ENCODE results near the gene SLFN14.

SLFN14 gene

DNA sequence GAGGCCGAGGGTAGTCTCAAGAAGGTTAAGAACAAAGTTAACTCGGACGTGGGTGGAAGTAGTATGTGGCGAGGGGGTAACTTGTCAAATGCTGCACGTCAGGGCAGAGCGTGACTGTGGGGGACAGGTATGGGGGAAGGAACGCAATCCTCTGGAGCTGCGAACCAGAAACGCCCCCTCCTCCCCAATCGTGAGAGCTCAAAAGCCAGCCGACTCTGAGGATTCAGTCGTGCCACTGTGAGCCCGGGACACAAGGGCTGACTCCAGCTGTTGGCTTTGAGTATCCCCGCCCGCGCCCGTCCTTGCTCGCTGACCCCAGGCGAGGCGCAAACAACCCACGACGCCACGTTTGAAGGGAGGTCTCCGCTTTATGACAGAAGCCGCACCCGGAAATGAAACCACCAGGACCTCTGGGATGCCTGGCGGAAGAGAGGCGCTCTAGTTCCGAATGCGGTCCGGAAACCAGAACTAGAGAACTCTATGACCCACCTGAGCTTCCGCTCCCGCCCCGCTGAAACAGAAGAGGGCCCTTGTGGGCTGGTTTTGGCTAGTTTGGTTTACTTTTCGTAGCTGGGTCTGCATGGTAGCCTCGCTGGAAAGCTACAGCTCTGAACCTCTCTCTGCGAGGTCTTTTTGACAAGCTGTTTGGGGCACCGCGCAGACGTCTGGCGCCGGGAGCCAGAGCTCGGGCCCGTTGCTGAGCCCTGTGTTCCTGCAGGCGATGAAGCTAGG lies 17.7 kb upstream of the SLFN14 start, which contains the start of gene PEX12:
PEX12 (minus strand) TSS at position 375 of the 732 bp plus-strand sequence. CDS start 550 bp downstream, outside the sequence.
- TF ChIP-seq TAF1 (IDR thresholded peaks at IDR 0.05; ENCODE audit: borderline replicate concordance, insufficient read depth, low read length) (peak; percentile 97), SIN3A (IDR thresholded peaks at IDR 0.05; ENCODE audit: borderline replicate concordance, insufficient read depth, low read length) (peak; percentile 82), POLR2AphosphoS5 (IDR thresholded peaks at IDR 0.05; ENCODE audit: low read depth, low read length) (peak; percentile 96), FOXP2 (optimal IDR thresholded peaks at IDR 0.05; ENCODE audit: borderline replicate concordance, extremely low read depth, extremely low read length, insufficient read depth) (peak; percentile 55)
- TF ChIP-seq, protein P1, sequence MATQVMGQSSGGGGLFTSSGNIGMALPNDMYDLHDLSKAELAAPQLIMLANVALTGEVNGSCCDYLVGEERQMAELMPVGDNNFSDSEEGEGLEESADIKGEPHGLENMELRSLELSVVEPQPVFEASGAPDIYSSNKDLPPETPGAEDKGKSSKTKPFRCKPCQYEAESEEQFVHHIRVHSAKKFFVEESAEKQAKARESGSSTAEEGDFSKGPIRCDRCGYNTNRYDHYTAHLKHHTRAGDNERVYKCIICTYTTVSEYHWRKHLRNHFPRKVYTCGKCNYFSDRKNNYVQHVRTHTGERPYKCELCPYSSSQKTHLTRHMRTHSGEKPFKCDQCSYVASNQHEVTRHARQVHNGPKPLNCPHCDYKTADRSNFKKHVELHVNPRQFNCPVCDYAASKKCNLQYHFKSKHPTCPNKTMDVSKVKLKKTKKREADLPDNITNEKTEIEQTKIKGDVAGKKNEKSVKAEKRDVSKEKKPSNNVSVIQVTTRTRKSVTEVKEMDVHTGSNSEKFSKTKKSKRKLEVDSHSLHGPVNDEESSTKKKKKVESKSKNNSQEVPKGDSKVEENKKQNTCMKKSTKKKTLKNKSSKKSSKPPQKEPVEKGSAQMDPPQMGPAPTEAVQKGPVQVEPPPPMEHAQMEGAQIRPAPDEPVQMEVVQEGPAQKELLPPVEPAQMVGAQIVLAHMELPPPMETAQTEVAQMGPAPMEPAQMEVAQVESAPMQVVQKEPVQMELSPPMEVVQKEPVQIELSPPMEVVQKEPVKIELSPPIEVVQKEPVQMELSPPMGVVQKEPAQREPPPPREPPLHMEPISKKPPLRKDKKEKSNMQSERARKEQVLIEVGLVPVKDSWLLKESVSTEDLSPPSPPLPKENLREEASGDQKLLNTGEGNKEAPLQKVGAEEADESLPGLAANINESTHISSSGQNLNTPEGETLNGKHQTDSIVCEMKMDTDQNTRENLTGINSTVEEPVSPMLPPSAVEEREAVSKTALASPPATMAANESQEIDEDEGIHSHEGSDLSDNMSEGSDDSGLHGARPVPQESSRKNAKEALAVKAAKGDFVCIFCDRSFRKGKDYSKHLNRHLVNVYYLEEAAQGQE (IDR thresholded peaks at IDR 0.05; ENCODE audit: insufficient read depth in 1 of 2, low read depth in 2 of 2, low read length in 2 of 2) = peak in 1 of 2 experiments; percentile 46; a peak in 2 of 4 replicates

DNA sequence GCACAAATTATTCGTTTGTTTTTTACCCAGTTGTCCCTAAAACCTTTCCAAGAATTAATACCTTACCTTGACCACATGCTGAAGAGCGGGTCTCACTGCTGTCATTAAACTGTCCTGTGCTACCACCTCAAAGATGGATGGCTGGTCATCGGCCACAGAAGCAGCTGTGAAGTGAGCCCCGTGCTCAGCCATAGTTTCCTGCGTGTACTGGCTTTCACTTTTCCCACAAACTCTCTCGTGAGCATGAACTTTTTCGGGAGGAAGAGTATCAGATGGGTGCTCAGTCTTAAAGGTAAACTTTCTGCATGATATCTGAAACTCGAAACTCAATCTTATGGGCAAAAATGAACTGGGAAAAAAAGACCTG lies 17.2 kb upstream of the SLFN14 start:
- TF ChIP-seq, protein P1 (IDR thresholded peaks at IDR 0.05; ENCODE audit: insufficient read depth in 1 of 2, low read depth in 2 of 2, low read length in 2 of 2) = no peak
- TF ChIP-seq TAF1 (IDR thresholded peaks at IDR 0.05; ENCODE audit: borderline replicate concordance, insufficient read depth, low read length) (no peak), SIN3A (IDR thresholded peaks at IDR 0.05; ENCODE audit: borderline replicate concordance, insufficient read depth, low read length) (no peak), POLR2AphosphoS5 (IDR thresholded peaks at IDR 0.05; ENCODE audit: low read depth, low read length) (no peak), FOXP2 (optimal IDR thresholded peaks at IDR 0.05; ENCODE audit: borderline replicate concordance, extremely low read depth, extremely low read length, insufficient read depth) (no peak)

DNA sequence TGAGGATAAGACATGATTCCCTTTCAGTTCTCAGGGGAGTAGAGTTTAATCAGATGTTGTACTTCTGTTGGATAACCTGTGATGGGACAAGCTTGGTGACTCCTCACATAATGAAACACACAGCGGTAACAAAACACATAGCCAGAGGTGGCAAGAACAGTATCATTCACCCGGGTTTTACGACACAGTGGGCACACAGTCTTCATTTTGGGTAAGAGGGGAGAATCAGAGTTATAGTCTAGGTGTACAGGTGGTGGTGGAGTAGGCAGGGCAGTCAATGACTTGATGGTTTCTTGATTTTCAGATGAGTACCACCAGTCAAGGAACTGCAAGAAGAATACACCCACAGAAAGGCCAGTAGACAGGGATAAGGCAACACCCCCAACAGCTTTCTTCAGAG lies 15.1 kb upstream of the SLFN14 start:
- TF ChIP-seq SIN3A (IDR thresholded peaks at IDR 0.05; ENCODE audit: borderline replicate concordance, insufficient read depth, low read length) = no peak
- TF ChIP-seq TAF1 (IDR thresholded peaks at IDR 0.05; ENCODE audit: borderline replicate concordance, insufficient read depth, low read length) = no peak
- TF ChIP-seq, protein P1 (IDR thresholded peaks at IDR 0.05; ENCODE audit: insufficient read depth in 1 of 2, low read depth in 2 of 2, low read length in 2 of 2) = no peak
- no peak for TF ChIP-seq FOXP2 (optimal IDR thresholded peaks at IDR 0.05; ENCODE audit: borderline replicate concordance, extremely low read depth, extremely low read length, insufficient read depth)
- TF ChIP-seq POLR2AphosphoS5 (IDR thresholded peaks at IDR 0.05; ENCODE audit: low read depth, low read length) = 0 out of 2 replicates have a peak, but pooled peaks have one; percentile 24

DNA sequence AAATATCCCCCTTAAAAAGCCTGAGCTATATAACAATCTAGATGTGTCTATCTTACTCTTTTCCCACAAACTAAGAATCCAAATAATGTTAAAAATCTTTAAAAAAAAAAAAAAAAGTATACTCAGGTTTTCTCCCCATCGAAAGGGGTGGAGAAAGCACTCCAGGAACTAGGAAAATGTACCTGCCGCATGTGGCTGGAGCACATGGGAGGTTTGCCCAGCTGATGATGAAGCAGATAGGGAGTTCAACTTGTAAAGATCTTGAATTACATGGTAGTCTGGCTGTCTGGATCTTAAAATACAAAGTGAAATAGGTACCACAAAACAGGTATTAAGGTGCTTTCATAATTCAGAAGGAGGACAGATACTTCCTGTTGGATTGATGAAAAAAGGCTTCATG lies 8.8 kb upstream of the SLFN14 start:
- TF ChIP-seq, protein P1 (IDR thresholded peaks at IDR 0.05; ENCODE audit: insufficient read depth in 1 of 2, low read depth in 2 of 2, low read length in 2 of 2) = no peak
- TF ChIP-seq FOXP2 (optimal IDR thresholded peaks at IDR 0.05; ENCODE audit: borderline replicate concordance, extremely low read depth, extremely low read length, insufficient read depth) = no peak
- no peak for TF ChIP-seq TAF1 (IDR thresholded peaks at IDR 0.05; ENCODE audit: borderline replicate concordance, insufficient read depth, low read length)
- TF ChIP-seq POLR2AphosphoS5 (IDR thresholded peaks at IDR 0.05; ENCODE audit: low read depth, low read length) = no peak
- TF ChIP-seq SIN3A (IDR thresholded peaks at IDR 0.05; ENCODE audit: borderline replicate concordance, insufficient read depth, low read length) = no peak
